Panc1 (cell line): ENCODE results near the gene ICA1. TPM values are rescaled to one million over a fixed set of nuclear protein-coding genes. Genes with fewer than 3 reads are reported as not detected.

Source experiments
- ATAC-seq: fragments of 200-7000 bp; cut with Tn5 transposase; 2 replicates; pipeline ENCODE4 v1.9.1; 2020; ENCODE audit warnings: mild to moderate bottlenecking, moderate library complexity
- BruUV-seq: library from RNA; stranded (reverse); fragments of 400-500 nt; replicated peaks from 2 replicates; lab custom pipeline; 2021; lab: Mats Ljungman, UMichigan
- CTCF ChIA-PET: fragments of 300-600 bp; sonication (Branson Sonifier 250); formaldehyde crosslinking; loops from one replicate; lab custom pipeline; 2022; ENCODE audit warnings: antibody characterized with exemption; lab: Charles Lee
- POLR2A ChIA-PET: fragments of 300-600 bp; sonication (Branson Sonifier 250); formaldehyde crosslinking; loops from one replicate; lab custom pipeline; 2022; ENCODE audit warnings: antibody characterized with exemption; lab: Charles Lee
- DNase-seq: peaks from one replicate; pipeline ENCODE4 v3.0.0-alpha.2; 2010; ENCODE audit warnings: low read depth, low spot score
- H3K27ac ChIP-seq: 2 replicates; pipeline ENCODE4 v1.5.1; 2011; ENCODE audit warnings: mild to moderate bottlenecking, low read length, inconsistent platforms
- H3K27me3 ChIP-seq: fragments of 200-500 bp; sonication (Bioruptor generic); 2 replicates; pipeline ENCODE4 v1.6.0; 2014; ENCODE audit warnings: low read length, inconsistent platforms; ENCODE audit not compliant: control insufficient read depth, insufficient read depth
- H3K36me3 ChIP-seq: fragments of 200-500 bp; sonication (Bioruptor generic); 2 replicates; pipeline ENCODE4 v1.5.1; 2014; ENCODE audit warnings: inconsistent platforms, mild to moderate bottlenecking, low read length, moderate library complexity; ENCODE audit not compliant: control insufficient read depth, insufficient read depth
- H3K4me1 ChIP-seq: 2 replicates; pipeline ENCODE4 v1.5.1; 2011; ENCODE audit warnings: inconsistent platforms, mild to moderate bottlenecking, low read length, moderate library complexity; ENCODE audit not compliant: control insufficient read depth, insufficient read depth
- H3K4me3 ChIP-seq, 2 experiments: 2 replicates each; pipeline ENCODE4 v1.5.1; 2011 to 2012; ENCODE audit warnings: low read depth in 2 of 2, low read length in 2 of 2, mild to moderate bottlenecking in 2 of 2, inconsistent platforms in 1 of 2, moderate library complexity in 1 of 2
- H3K9me3 ChIP-seq: fragments of 200-500 bp; sonication (Bioruptor generic); 2 replicates; pipeline ENCODE4 v1.5.1; 2014; ENCODE audit warnings: low read depth, mild to moderate bottlenecking, inconsistent platforms, low read length, moderate library complexity; ENCODE audit not compliant: control insufficient read depth, insufficient read depth
- POLR2AphosphoS5 ChIP-seq: IDR thresholded peaks from 2 replicates; pipeline ENCODE4 v1.6.1; 2012; ENCODE audit warnings: mild to moderate bottlenecking, low read depth, low read length, moderate library complexity
- REST ChIP-seq, 2 experiments: IDR thresholded peaks; 2 replicates each; pipeline ENCODE4 v1.6.1; 2011 to 2012; ENCODE audit warnings: low read depth in 2 of 2, control low read depth in 1 of 2, low read length in 1 of 2, mild to moderate bottlenecking in 1 of 2, moderate library complexity in 1 of 2; ENCODE audit not compliant: insufficient read depth in 1 of 2
- SIN3A ChIP-seq: IDR thresholded peaks from 2 replicates; pipeline ENCODE4 v1.6.1; 2012; ENCODE audit warnings: low read depth, mild to moderate bottlenecking, low read length, moderate library complexity, borderline replicate concordance; ENCODE audit not compliant: insufficient read depth
- TCF7L2 ChIP-seq: IDR thresholded peaks from 2 replicates; pipeline ENCODE4 v1.6.1; 2011; ENCODE audit warnings: mild to moderate bottlenecking, low read depth, low read length, inconsistent platforms
- in situ Hi-C: cut with HindIII; loops from 2 replicates; pipeline ENCODE4 v1.10.0; 2016; ENCODE audit warnings: low sequenced_read_pairs, low pct_unique_long_range_greater_than_20kb
- intact Hi-C: fragments of 100-400 bp; cut with micrococcal nuclease; formaldehyde crosslinking; loops from one replicate; pipeline ENCODE4 v1.10.0; 2022; ENCODE audit not compliant: unreplicated experiment
- total RNA-seq: library from RNA; stranded (reverse); gene quantifications from one replicate; pipeline ENCODE4 v1.2.1, GENCODE V29; 2021; ENCODE audit not compliant: unreplicated experiment
- TF ChIP-seq, protein P1 (sequence below): fragments of 450-650 bp; IDR thresholded peaks from 2 replicates; pipeline ENCODE4 v1.5.1; 2017; ENCODE audit warnings: mild to moderate bottlenecking

The ICA1 gene
- total RNA-seq, 1 experiment from 2014 or later = 1.1 TPM

- no peak overlapping the region for H3K4me3 ChIP-seq
- in situ Hi-C loops = no loop called here
Measured at GRCh38 chr7:8259586-8260222, 2.3 kb downstream of the ICA1 start.

GRCh38 chr7:8258734-8259133, 3.2 kb downstream of the ICA1 start:
- ChIA-PET CTCF (no interaction called here), POLR2A (no interaction called here)
- in situ Hi-C loops (no loop called here), intact Hi-C loops (no loop called here)
- peaks cover 10% of the 10 kb centered on the region for H3K4me1 ChIP-seq
- no peak overlapping the region for H3K27ac ChIP-seq
- no peak for ATAC-seq
- H3K27me3 ChIP-seq = peaks cover 35% of the 10 kb centered on the region
- TF ChIP-seq TCF7L2 (no peak), POLR2AphosphoS5 (no peak)
- TF ChIP-seq, protein P1, sequence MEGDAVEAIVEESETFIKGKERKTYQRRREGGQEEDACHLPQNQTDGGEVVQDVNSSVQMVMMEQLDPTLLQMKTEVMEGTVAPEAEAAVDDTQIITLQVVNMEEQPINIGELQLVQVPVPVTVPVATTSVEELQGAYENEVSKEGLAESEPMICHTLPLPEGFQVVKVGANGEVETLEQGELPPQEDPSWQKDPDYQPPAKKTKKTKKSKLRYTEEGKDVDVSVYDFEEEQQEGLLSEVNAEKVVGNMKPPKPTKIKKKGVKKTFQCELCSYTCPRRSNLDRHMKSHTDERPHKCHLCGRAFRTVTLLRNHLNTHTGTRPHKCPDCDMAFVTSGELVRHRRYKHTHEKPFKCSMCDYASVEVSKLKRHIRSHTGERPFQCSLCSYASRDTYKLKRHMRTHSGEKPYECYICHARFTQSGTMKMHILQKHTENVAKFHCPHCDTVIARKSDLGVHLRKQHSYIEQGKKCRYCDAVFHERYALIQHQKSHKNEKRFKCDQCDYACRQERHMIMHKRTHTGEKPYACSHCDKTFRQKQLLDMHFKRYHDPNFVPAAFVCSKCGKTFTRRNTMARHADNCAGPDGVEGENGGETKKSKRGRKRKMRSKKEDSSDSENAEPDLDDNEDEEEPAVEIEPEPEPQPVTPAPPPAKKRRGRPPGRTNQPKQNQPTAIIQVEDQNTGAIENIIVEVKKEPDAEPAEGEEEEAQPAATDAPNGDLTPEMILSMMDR = no peak
- no TSS peak for BruUV-seq
- H3K4me3 ChIP-seq = no peak overlapping the region
- DNase-seq = no peak
- peaks cover 6% of the 10 kb centered on the region; the same call in 1 of the 2 replicates for H3K36me3 ChIP-seq
- H3K9me3 ChIP-seq = no peaks in the 10 kb centered on the region

More at GRCh38 chr7:8259586-8260222, 2.3 kb downstream of the ICA1 start:
- ATAC-seq (no peak), DNase-seq (no peak)
- BruUV-seq = no TSS peak
- Histone ChIP-seq H3K9me3 (no peaks in the 10 kb centered on the region), H3K27me3 (peaks cover 45% of the 10 kb centered on the region), H3K36me3 (peaks cover 6% of the 10 kb centered on the region; the same call in 1 of the 2 replicates), H3K27ac (no peak overlapping the region), H3K4me1 (peaks cover 10% of the 10 kb centered on the region)
- TF ChIP-seq SIN3A (no peak), REST (IDR thresholded peaks at IDR 0.05; ENCODE audit: insufficient read depth in 1 of 2, low read depth in 2 of 2, low read length in 1 of 2) (no peak), TCF7L2 (no peak), POLR2AphosphoS5 (no peak)
- ChIA-PET POLR2A (no interaction called here), CTCF (no interaction called here)
- intact Hi-C loops = no loop called here

- POLR2A ChIA-PET = no interaction called here
- H3K27ac ChIP-seq = no peak overlapping the region
- TF ChIP-seq POLR2AphosphoS5 (no peak), TCF7L2 (no peak), SIN3A (no peak), REST (IDR thresholded peaks at IDR 0.05; ENCODE audit: insufficient read depth in 1 of 2, low read depth in 2 of 2, low read length in 1 of 2) (no peak)
- TF ChIP-seq, protein P1 = no peak
- no peaks in the 10 kb centered on the region for H3K9me3 ChIP-seq
- in situ Hi-C loops = no loop called here
- peaks cover 31% of the 10 kb centered on the region for H3K27me3 ChIP-seq
- ATAC-seq (no peak), DNase-seq (no peak)
- intact Hi-C loops = no loop called here
- CTCF ChIA-PET = no interaction called here
- H3K4me1 ChIP-seq = peaks cover 10% of the 10 kb centered on the region
- BruUV-seq = no TSS peak
- H3K4me3 ChIP-seq = no peak overlapping the region
- peaks cover 6% of the 10 kb centered on the region; the same call in 1 of the 2 replicates for H3K36me3 ChIP-seq
Measured at GRCh38 chr7:8258166-8258565, 3.8 kb downstream of the ICA1 start.
